Osteocyte (in vitro differentiated cells): Measurements from ENCODE around the gene BAK1. TPM values are rescaled to one million over a fixed set of nuclear protein-coding genes. Genes with fewer than 3 reads are reported as not detected.
"Not testable (repeated sequence)": the region's sequence is repeated elsewhere in the genome, so short reads cannot be mapped to it uniquely, and the experiment has no call there.

Experiments
- DNase-seq: peaks from one replicate; pipeline ENCODE4 v3.0.0; 2021; ENCODE audit warnings: mixed read lengths; ENCODE audit not compliant: unreplicated experiment; ENCODE audit errors: extremely low spot score
- H3K27ac Mint-ChIP-seq: one replicate; pipeline ENCODE4 v1.8.0; 2021; ENCODE audit warnings: mild to moderate bottlenecking, mixed read lengths; ENCODE audit not compliant: unreplicated experiment
- H3K27me3 Mint-ChIP-seq: one replicate; pipeline ENCODE4 v1.8.0; 2021; ENCODE audit warnings: mixed read lengths; ENCODE audit not compliant: unreplicated experiment
- H3K36me3 Mint-ChIP-seq: one replicate; pipeline ENCODE4 v1.8.0; 2021; ENCODE audit warnings: mixed read lengths; ENCODE audit not compliant: unreplicated experiment
- H3K4me1 Mint-ChIP-seq: one replicate; pipeline ENCODE4 v1.8.0; 2021; ENCODE audit warnings: mixed read lengths; ENCODE audit not compliant: unreplicated experiment
- H3K4me3 Mint-ChIP-seq: one replicate; pipeline ENCODE4 v1.8.0; 2021; ENCODE audit warnings: mild to moderate bottlenecking, moderate library complexity, mixed read lengths; ENCODE audit not compliant: unreplicated experiment
- H3K9me3 Mint-ChIP-seq: one replicate; pipeline ENCODE4 v1.8.0; 2021; ENCODE audit warnings: mixed read lengths; ENCODE audit not compliant: unreplicated experiment
- total RNA-seq: library from RNA; stranded (reverse); gene quantifications from 2 replicates; pipeline ENCODE4 v1.2.1, GENCODE V29; 2021
- TF ChIP-seq, protein P1 (sequence below): fragments of 200-600 bp; sonication (generic); IDR thresholded peaks from 2 replicates; pipeline ENCODE4 v1.5.0; 2021; ENCODE audit warnings: antibody characterized with exemption, mild to moderate bottlenecking, moderate library complexity

The BAK1 gene
- total RNA-seq, 1 donor from 2014 or later: 20.5 TPM

DNA sequence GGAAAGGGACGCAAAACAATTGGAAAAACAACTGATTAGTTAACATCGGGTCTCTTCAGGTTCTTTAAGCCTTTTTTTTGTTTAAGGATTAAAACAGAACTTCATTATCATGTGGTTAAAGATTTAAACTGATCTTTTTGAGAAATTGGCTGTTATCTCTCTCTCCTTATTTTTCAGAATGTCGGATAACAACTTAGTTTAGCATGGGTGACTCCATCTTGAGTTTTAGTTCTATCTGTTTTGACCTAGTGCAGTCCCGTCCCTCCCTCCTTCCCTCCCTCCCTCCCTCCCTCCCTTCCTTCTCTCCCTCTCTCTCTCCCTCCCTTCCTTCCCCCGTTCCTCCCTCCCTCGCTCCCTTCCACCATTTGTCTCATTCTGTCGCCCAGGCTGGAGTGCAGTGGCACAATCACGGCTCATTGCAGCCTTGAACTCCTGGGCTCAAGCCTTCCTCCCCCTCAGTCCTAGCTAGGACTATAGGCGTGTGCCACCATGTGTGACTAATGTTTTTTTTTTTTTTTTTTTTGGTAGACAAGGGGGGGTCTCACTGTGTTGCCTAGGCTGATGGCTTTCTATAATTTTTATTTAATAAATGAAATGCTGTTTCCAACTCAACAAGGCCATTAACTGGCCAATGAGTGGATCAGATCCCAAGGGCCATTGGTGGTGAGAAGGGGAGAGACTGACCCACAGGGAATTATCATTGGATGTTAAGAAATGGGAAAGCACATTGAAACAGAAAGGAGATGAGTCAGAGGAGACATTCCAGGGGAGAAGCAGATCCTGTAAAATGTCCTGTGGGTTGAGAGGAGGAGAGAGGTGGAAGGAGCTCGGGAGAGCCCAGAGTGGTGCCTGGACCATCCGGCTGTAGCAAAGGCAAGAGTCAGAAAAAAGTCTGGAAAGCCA, 13.6 kb downstream of the BAK1 start:
- Mint-ChIP-seq H3K4me3 (no peak overlapping the region), H3K4me1 (peaks cover 7% of the 10 kb centered on the region), H3K27me3 (no peaks in the 10 kb centered on the region), H3K27ac (no peak overlapping the region), H3K36me3 (no peaks in the 10 kb centered on the region), H3K9me3 (no peaks in the 10 kb centered on the region)
- DNase-seq: no peak
- TF ChIP-seq, protein P1, sequence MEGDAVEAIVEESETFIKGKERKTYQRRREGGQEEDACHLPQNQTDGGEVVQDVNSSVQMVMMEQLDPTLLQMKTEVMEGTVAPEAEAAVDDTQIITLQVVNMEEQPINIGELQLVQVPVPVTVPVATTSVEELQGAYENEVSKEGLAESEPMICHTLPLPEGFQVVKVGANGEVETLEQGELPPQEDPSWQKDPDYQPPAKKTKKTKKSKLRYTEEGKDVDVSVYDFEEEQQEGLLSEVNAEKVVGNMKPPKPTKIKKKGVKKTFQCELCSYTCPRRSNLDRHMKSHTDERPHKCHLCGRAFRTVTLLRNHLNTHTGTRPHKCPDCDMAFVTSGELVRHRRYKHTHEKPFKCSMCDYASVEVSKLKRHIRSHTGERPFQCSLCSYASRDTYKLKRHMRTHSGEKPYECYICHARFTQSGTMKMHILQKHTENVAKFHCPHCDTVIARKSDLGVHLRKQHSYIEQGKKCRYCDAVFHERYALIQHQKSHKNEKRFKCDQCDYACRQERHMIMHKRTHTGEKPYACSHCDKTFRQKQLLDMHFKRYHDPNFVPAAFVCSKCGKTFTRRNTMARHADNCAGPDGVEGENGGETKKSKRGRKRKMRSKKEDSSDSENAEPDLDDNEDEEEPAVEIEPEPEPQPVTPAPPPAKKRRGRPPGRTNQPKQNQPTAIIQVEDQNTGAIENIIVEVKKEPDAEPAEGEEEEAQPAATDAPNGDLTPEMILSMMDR: no peak

DNA sequence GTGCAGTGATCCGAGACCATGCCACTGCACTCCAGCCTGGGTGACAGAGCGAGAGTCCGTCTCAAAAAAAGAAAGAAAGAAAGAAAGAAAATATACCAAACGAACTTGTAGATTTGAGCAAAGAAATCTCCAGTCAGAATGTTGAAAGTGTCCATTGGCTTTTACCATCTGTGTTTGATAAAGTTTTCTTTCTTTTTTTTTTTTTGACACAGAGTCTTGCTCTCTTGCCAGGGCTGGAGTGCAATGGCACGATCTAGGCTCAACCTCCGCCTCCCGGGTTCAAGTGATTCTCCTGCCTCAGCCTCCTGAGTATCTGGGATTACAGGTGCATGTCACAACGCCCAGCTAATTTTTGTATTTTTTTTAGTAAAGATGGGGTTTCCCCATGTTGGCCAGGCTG, 21.3 kb downstream of the BAK1 start:
- Mint-ChIP-seq H3K4me3 (no peak overlapping the region), H3K27me3 (peaks cover 2% of the 10 kb centered on the region), H3K36me3 (no peaks in the 10 kb centered on the region), H3K27ac (no peak overlapping the region), H3K4me1 (no peaks in the 10 kb centered on the region), H3K9me3 (no peaks in the 10 kb centered on the region)
- no peak for DNase-seq
- TF ChIP-seq, protein P1: no peak

DNA sequence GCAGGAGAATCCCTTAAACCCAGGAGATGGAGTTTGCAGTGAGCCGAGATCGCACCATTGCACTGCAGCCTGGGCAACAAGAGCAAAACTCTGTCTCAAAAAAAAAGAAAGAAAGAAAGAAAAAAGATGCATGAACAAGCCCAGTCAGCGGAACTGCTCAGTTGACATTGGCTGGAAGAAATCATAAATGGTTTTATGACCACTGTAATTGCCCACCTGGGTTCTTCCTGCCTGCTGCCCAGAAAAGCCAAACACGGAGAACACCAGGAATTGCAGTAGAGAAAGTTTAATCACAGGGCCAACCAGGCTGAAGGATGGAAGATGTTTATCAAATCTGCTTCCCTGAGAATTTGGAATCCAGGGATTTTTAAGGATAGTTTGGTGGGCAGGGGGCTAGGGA, 22.7 kb downstream of the BAK1 start:
- H3K4me3 Mint-ChIP-seq: no peak overlapping the region
- TF ChIP-seq, protein P1: no peak
- no peaks in the 10 kb centered on the region for H3K36me3 Mint-ChIP-seq
- peaks cover 2% of the 10 kb centered on the region for H3K27me3 Mint-ChIP-seq
- DNase-seq: no peak
- H3K4me1 Mint-ChIP-seq: no peaks in the 10 kb centered on the region
- H3K9me3 Mint-ChIP-seq: no peaks in the 10 kb centered on the region
- no peak overlapping the region for H3K27ac Mint-ChIP-seq

DNA sequence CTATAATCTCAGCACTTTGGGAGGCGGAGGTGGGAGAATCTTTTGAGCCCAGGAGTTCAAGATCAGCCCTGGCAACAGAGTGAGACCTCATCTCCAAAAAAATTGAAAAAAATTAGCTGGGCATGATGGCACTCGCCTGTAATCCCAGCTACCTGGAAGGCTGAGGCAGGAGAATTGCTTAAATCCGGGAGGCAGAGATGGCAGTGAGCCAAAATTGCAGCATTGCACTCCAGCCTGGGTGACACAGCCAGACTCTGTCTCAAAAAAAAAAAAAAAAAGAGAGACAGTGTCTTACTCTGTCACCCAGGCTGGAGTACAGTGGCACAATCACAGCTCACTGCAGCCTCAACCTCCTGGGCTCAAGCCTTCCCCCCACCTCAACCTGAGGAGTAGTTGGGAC, 27.2 kb downstream of the BAK1 start:
- not testable (repeated sequence) for H3K9me3 Mint-ChIP-seq, DNase-seq, H3K27me3 Mint-ChIP-seq, H3K27ac Mint-ChIP-seq, H3K36me3 Mint-ChIP-seq, H3K4me1 Mint-ChIP-seq, H3K4me3 Mint-ChIP-seq

DNA sequence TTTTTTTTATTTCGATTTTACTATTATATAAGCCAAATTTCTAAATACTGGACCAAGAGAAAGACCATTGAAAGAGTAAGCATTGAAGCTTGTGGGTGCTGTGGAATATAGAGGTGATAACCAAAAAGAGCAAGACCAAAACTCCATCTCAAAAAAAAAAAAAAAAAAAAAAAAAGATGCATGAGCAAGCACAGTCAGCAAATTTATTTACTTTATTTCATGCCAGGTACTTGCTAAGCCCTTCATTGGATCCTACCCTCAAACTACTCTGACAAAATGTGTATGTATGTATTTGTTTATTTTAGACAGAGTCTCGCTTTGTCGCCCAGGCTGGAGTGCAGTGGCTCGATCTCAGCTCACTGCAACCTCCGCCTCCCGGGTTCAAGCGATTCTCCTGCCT, 27.8 kb downstream of the BAK1 start:
- peaks cover 2% of the 10 kb centered on the region for H3K4me1 Mint-ChIP-seq
- TF ChIP-seq, protein P1: no peak
- H3K36me3 Mint-ChIP-seq: no peaks in the 10 kb centered on the region
- no peaks in the 10 kb centered on the region for H3K9me3 Mint-ChIP-seq
- H3K27me3 Mint-ChIP-seq: peaks cover 5% of the 10 kb centered on the region
- H3K27ac Mint-ChIP-seq: no peak overlapping the region
- no peak for DNase-seq
- no peak overlapping the region for H3K4me3 Mint-ChIP-seq
